HTR-8/SVneo (cell line): ENCODE data around the gene PTH2R.
"Not testable (repeated sequence)": the region's sequence is repeated elsewhere in the genome, so short reads cannot be mapped to it uniquely, and the experiment has no call there.

ENCODE experiments used
- DNase-seq: peaks from one replicate; pipeline ENCODE4 v3.0.0; 2011; ENCODE audit warnings: low spot score, mixed read lengths; ENCODE audit not compliant: insufficient read length
- FAIRE-seq: peaks from 2 replicates; lab custom pipeline; 2011; peaks lifted over from hg19 to GRCh38; lab: Jason Lieb, UNC

Gene PTH2R, protein sequence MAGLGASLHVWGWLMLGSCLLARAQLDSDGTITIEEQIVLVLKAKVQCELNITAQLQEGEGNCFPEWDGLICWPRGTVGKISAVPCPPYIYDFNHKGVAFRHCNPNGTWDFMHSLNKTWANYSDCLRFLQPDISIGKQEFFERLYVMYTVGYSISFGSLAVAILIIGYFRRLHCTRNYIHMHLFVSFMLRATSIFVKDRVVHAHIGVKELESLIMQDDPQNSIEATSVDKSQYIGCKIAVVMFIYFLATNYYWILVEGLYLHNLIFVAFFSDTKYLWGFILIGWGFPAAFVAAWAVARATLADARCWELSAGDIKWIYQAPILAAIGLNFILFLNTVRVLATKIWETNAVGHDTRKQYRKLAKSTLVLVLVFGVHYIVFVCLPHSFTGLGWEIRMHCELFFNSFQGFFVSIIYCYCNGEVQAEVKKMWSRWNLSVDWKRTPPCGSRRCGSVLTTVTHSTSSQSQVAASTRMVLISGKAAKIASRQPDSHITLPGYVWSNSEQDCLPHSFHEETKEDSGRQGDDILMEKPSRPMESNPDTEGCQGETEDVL

GRCh38 chr2:208406474-208407451 lies at the start of gene PTH2R:
PTH2R (plus strand) TSS chr2:208406792; CDS start chr2:208407044, 252 bp downstream.
- FAIRE-seq, result no peak

GRCh38 chr2:208356846-208357574 lies 49.6 kb upstream of the PTH2R start:
- DNase-seq, result no peak
- no peak for FAIRE-seq

More at GRCh38 chr2:208406474-208407451, at the start of gene PTH2R:
- DNase-seq, result no peak

- FAIRE-seq (no peak), DNase-seq (no peak)
Measured at GRCh38 chr2:208358758-208359631, 47.6 kb upstream of the PTH2R start.

- FAIRE-seq (no peak), DNase-seq (no peak)
Measured at GRCh38 chr2:208359632-208359986, 47.0 kb upstream of the PTH2R start.

GRCh38 chr2:208360259-208361076 lies 46.1 kb upstream of the PTH2R start:
- DNase-seq, result no peak

DNA sequence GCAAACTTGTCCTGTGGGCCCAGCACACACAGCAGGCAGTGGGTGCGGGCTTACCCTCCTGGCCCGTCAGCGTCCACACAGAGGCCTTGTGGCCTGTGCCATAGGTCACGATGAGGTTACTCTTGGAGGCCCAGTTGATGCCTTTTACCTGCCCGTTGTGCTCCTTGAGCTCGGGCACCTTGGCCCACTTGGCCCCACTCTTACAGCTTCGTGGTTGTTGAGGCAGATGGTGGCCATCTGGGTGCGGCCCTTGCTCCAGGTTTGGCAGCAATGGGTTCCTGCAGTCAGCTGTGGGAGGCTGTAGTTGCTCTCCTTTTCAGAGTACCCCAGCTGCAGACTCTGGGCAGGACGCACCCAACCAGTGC lies 45.5 kb upstream of the PTH2R start:
- peak; percentile 55 for FAIRE-seq
- DNase-seq, result no peak

More at GRCh38 chr2:208360259-208361076, 46.1 kb upstream of the PTH2R start:
- no peak for FAIRE-seq

DNA sequence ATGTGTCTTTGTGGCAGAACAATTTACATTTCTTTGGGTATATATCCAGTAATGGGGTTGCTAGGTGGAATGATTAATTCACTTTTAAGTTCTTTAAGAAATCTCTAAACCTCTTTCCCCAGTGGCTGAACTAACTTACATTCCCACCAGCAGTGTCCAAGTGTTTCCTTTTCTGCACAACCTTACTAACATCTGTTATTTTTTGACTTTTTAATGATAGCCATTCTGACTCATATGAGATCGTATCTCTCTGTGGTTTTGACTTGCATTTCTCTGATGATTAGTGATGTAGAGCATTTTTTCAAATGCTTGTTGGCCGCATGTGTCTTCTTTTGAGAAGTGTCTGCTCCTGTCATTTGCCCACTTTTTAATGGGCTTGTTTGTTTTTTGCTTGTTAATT lies 43.1 kb upstream of the PTH2R start:
- DNase-seq, result peak; percentile 15
- FAIRE-seq, result no peak

- DNase-seq (no peak), FAIRE-seq (no peak)
Measured at GRCh38 chr2:208366215-208367127, 40.1 kb upstream of the PTH2R start.

GRCh38 chr2:208369091-208369490 lies 37.5 kb upstream of the PTH2R start:
- DNase-seq (peak; percentile 11), FAIRE-seq (no peak)

DNA sequence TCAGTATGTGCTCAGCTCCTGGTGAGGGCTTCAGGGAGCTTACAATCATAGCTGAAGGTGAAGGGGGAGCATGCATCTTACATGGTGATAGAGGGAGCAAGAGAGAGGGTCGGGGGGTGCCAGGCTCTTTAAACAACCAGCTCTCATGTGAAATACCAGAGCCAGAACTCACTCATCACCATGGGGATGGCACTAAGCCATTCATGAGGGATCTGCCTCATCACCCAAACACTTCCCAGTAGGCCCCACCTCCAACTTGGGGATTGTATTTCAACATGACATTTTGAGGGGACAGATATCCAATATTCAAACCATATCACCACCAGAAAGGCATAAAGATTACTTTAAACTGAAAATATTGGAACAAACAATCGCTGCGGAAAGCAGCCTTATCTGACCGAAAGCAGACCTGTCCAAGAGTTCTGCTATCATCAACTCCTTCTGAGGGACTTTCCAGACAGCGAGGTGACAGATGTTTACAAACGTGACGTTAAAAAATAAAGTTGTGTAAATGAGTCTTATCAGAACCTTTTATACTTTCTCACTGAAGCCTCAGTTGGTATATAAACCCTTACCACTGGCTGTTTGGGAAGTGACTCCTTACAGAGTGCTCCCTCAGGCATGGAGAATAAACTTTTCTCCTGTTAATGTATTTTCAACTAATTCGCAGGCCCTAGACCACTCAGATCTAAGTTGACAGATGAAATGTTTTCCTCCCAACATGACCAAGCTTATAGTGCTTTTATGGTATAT lies 35.5 kb upstream of the PTH2R start:
- DNase-seq (no peak), FAIRE-seq (no peak)

DNA sequence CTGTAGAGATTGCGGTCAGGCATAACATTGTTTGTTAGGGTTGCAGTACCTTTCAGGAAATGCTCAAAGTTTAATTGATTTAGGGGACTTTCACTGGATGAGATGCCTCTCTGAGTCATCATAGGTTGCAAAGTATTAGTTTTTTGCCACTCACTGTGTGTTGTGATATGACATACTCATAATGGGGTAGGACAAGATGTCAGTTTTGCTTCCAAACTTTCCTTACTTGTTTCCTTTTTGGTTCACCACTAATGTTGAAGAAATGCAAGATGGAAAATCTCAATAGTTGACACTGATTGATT lies 35.0 kb upstream of the PTH2R start:
- FAIRE-seq (no peak), DNase-seq (no peak)

GRCh38 chr2:208373460-208374089 lies 33.0 kb upstream of the PTH2R start:
- FAIRE-seq, result no peak
- DNase-seq, result peak; percentile 48

DNA sequence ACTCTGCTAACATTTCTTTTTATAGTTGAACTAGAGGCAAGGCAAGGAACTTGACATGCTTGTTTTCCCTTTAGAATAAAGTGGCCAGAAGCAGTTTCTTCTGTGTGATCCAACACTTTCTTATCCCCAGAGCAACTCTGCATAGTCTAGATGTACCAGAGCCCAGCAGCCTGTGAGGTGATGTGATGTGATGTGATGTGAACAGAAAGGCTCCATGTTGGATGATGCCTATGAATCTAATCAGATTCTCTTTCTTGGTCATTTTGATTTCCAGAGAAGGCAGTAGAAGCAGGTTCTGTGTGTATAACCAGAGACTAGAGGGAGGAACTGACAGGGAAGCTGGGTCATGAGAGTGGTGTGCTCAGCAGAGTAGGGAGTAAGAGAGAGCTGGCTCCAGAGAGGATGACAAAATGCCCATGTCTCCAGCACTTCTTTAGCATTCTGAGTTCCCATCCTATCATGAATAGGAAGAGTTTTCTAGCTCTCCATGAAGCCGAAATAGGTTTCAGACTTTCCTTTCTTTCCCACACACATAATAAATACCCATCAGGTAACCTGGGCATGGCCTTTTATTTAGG lies 31.0 kb upstream of the PTH2R start:
- FAIRE-seq, result no peak
- no peak for DNase-seq

- DNase-seq, FAIRE-seq: not testable (repeated sequence)
Measured at GRCh38 chr2:208377344-208377860, 29.2 kb upstream of the PTH2R start.

- FAIRE-seq, result no peak
- no peak for DNase-seq
Measured at GRCh38 chr2:208379192-208379591, 27.4 kb upstream of the PTH2R start.

- FAIRE-seq (no peak), DNase-seq (no peak)
Measured at GRCh38 chr2:208384637-208385036, 22.0 kb upstream of the PTH2R start.
